PFSK-1 (cell line): Measurements from ENCODE around the gene GSTA2.

Source experiments
- FOXP2 ChIP-seq: optimal IDR thresholded peaks from 2 replicates; pipeline ENCODE3; 2011; ENCODE audit warnings: borderline replicate concordance, control low read depth, inconsistent platforms; ENCODE audit not compliant: insufficient read depth; ENCODE audit errors: extremely low read length, extremely low read depth
- POLR2AphosphoS5 ChIP-seq: IDR thresholded peaks from 2 replicates; pipeline ENCODE4 v1.6.1; 2012; ENCODE audit warnings: low read depth, mild to moderate bottlenecking, control low read depth, low read length, moderate library complexity
- SIN3A ChIP-seq: IDR thresholded peaks from 2 replicates; pipeline ENCODE4 v1.6.1; 2012; ENCODE audit warnings: mild to moderate bottlenecking, low read length, moderate library complexity, borderline replicate concordance; ENCODE audit not compliant: insufficient read depth
- TAF1 ChIP-seq: IDR thresholded peaks from 2 replicates; pipeline ENCODE4 v1.6.1; 2012; ENCODE audit warnings: low read length, control low read depth, borderline replicate concordance; ENCODE audit not compliant: insufficient read depth
- TF ChIP-seq, protein P1 (sequence below), 2 experiments: IDR thresholded peaks; 2 replicates each; pipeline versions ENCODE4 v1.6.1 to v1.8.0; 2011 to 2012; ENCODE audit warnings: low read depth in 2 of 2, low read length in 2 of 2, control low read depth in 1 of 2, inconsistent platforms in 1 of 2, mild to moderate bottlenecking in 1 of 2, moderate library complexity in 1 of 2; ENCODE audit not compliant: insufficient read depth in 1 of 2

DNA sequence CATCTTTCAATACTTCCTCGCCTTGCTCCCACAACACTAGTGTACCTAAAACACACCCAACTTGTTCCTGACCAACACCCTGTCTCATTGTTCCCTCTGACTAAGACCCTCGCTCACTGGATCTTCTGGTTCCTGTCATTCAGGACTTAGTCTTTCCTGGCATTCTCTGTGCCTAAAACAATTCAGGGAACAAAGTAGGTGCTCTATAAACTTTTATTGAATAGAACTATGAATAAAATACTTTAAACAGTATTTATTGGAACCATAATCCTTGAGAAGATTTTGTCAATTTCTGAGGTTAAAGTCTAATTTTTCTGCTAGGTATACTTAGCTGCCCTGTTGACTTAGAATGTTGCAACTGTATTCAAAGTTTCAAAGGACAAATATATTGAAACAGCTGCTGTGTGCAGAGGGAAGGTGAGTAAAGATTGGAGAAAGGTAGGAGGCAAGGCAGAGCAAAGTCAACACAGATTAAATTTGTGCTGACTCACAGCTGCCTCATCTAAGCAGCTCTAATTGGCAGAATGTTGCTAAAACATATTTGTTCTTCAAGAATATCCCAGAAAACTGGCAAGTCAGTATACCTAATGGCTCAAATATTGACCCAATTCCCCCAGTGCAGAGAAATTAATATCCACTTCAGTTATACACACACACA is 37.6 kb downstream of the GSTA2 start:
- TF ChIP-seq, protein P1, sequence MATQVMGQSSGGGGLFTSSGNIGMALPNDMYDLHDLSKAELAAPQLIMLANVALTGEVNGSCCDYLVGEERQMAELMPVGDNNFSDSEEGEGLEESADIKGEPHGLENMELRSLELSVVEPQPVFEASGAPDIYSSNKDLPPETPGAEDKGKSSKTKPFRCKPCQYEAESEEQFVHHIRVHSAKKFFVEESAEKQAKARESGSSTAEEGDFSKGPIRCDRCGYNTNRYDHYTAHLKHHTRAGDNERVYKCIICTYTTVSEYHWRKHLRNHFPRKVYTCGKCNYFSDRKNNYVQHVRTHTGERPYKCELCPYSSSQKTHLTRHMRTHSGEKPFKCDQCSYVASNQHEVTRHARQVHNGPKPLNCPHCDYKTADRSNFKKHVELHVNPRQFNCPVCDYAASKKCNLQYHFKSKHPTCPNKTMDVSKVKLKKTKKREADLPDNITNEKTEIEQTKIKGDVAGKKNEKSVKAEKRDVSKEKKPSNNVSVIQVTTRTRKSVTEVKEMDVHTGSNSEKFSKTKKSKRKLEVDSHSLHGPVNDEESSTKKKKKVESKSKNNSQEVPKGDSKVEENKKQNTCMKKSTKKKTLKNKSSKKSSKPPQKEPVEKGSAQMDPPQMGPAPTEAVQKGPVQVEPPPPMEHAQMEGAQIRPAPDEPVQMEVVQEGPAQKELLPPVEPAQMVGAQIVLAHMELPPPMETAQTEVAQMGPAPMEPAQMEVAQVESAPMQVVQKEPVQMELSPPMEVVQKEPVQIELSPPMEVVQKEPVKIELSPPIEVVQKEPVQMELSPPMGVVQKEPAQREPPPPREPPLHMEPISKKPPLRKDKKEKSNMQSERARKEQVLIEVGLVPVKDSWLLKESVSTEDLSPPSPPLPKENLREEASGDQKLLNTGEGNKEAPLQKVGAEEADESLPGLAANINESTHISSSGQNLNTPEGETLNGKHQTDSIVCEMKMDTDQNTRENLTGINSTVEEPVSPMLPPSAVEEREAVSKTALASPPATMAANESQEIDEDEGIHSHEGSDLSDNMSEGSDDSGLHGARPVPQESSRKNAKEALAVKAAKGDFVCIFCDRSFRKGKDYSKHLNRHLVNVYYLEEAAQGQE (IDR thresholded peaks at IDR 0.05; ENCODE audit: insufficient read depth in 1 of 2, low read depth in 2 of 2, low read length in 2 of 2) = no peak
- no peak for TF ChIP-seq TAF1
- TF ChIP-seq POLR2AphosphoS5 = no peak
- no peak for TF ChIP-seq FOXP2
- no peak for TF ChIP-seq SIN3A
